ENCODE results near the gene CAPNS2.

The CAPNS2 gene

GRCh38 chr16:55566432-55567175 is at the start of gene CAPNS2:
CAPNS2 (plus strand) TSS chr16:55566684; CDS start chr16:55566757, 73 bp downstream.
- no peak for DNase-seq

GRCh38 chr16:55521792-55522191 is 44.7 kb upstream of the CAPNS2 start:
- DNase-seq: no peak

GRCh38 chr16:55526441-55526840 is 40.0 kb upstream of the CAPNS2 start:
- DNase-seq: no peak

GRCh38 chr16:55527885-55528284 is 38.6 kb upstream of the CAPNS2 start:
- no peak for DNase-seq

GRCh38 chr16:55529018-55529417 is 37.5 kb upstream of the CAPNS2 start:
- DNase-seq: no peak

GRCh38 chr16:55530316-55530856 is 36.1 kb upstream of the CAPNS2 start:
- no peak for DNase-seq

GRCh38 chr16:55532227-55532626 is 34.3 kb upstream of the CAPNS2 start:
- no peak for DNase-seq

GRCh38 chr16:55534756-55535155 is 31.7 kb upstream of the CAPNS2 start:
- no peak for DNase-seq

- DNase-seq: peak; percentile 66
Measured at GRCh38 chr16:55539049-55539448, 27.4 kb upstream of the CAPNS2 start.

- no peak for DNase-seq
Measured at GRCh38 chr16:55539488-55539887, 27.0 kb upstream of the CAPNS2 start.

- no peak for DNase-seq
Measured at GRCh38 chr16:55540221-55540620, 26.3 kb upstream of the CAPNS2 start.

- DNase-seq: no peak
Measured at GRCh38 chr16:55542459-55543082, 23.9 kb upstream of the CAPNS2 start.

- DNase-seq: peak; percentile 37
Measured at GRCh38 chr16:55543472-55543871, 23.0 kb upstream of the CAPNS2 start.

- DNase-seq: no peak
Measured at GRCh38 chr16:55552621-55553020, 13.9 kb upstream of the CAPNS2 start.

- no peak for DNase-seq
Measured at GRCh38 chr16:55555436-55555835, 11.0 kb upstream of the CAPNS2 start.

- DNase-seq: no peak
Measured at GRCh38 chr16:55557186-55557585, 9.3 kb upstream of the CAPNS2 start.

- DNase-seq: no peak
Measured at GRCh38 chr16:55559233-55559632, 7.3 kb upstream of the CAPNS2 start.

- DNase-seq: no peak
Measured at GRCh38 chr16:55559933-55560516, 6.5 kb upstream of the CAPNS2 start.

GRCh38 chr16:55561319-55561848 is 5.1 kb upstream of the CAPNS2 start:
- no peak for DNase-seq

- DNase-seq: no peak
Measured at GRCh38 chr16:55562936-55563335, 3.5 kb upstream of the CAPNS2 start.

GRCh38 chr16:55563797-55564196 is 2.7 kb upstream of the CAPNS2 start:
- DNase-seq: no peak

- no peak for DNase-seq
Measured at GRCh38 chr16:55565086-55565485, 1.4 kb upstream of the CAPNS2 start.

GRCh38 chr16:55567382-55567781 is 898 bp downstream of the CAPNS2 start:
- peak; percentile 19 for DNase-seq

GRCh38 chr16:55568207-55568606 is 1.7 kb downstream of the CAPNS2 start:
- no peak for DNase-seq
